ENCODE data around the gene LMNTD2. TPM values are rescaled to one million over a fixed set of nuclear protein-coding genes. Genes with fewer than 3 reads are reported as not detected.

The LMNTD2 gene
- total RNA-seq, 4 donors from 2014 or later: 1.3 to 5.9 (median 3.2) TPM

- no peak overlapping the region for H3K4me3 ChIP-seq
- 80 to 87% methylated on average over 20 to 23 of the region's 23 CpGs for WGBS, 2 donors
- no peak overlapping the region for H3K27ac ChIP-seq
- H3K27me3 ChIP-seq: no peaks in the 10 kb centered on the region
- no peak for TF ChIP-seq EP300 (IDR thresholded peaks at IDR 0.05)
- no peak for TF ChIP-seq POLR2A (IDR thresholded peaks at IDR 0.05)
- no peak for DNase-seq (ENCODE audit: low spot score in 2 of 2)
- no peaks in the 10 kb centered on the region for H3K9me3 ChIP-seq
- peaks cover 0 to 42% (median 0%) of the 10 kb centered on the region in 3 donors for H3K36me3 ChIP-seq
- peaks cover 0 to 41% (median 27%) of the 10 kb centered on the region in 4 donors for H3K4me1 ChIP-seq
Observed at GRCh38 chr11:532527-532985, 28.0 kb downstream of the LMNTD2 start.

- peaks cover 0 to 36% (median 22%) of the 10 kb centered on the region in 4 donors for H3K4me1 ChIP-seq
- H3K4me3 ChIP-seq: no peak overlapping the region
- H3K27me3 ChIP-seq: no peaks in the 10 kb centered on the region
- H3K36me3 ChIP-seq: peaks cover 0 to 42% (median 0%) of the 10 kb centered on the region in 3 donors
- no peak overlapping the region for H3K27ac ChIP-seq
- 89% methylated on average over 16 of the region's 18 CpGs for WGBS, 2 donors
- no peak for DNase-seq (ENCODE audit: low spot score in 2 of 2)
- no peaks in the 10 kb centered on the region for H3K9me3 ChIP-seq
- TF ChIP-seq CTCF (IDR thresholded peaks at IDR 0.05) (no peak), EP300 (IDR thresholded peaks at IDR 0.05) (no peak), POLR2A (IDR thresholded peaks at IDR 0.05) (no peak)
Observed at GRCh38 chr11:531919-532526, 28.5 kb downstream of the LMNTD2 start.

- peaks cover 0 to 27% (median 13%) of the 10 kb centered on the region in 4 donors for H3K4me1 ChIP-seq
- no peaks in the 10 kb centered on the region for H3K9me3 ChIP-seq
- WGBS, 2 donors: 82 to 84% methylated on average over 16 to 27 of the region's 28 CpGs
- no peak for DNase-seq (ENCODE audit: low spot score in 2 of 2)
- H3K4me3 ChIP-seq: no peak overlapping the region
- no peaks in the 10 kb centered on the region for H3K27me3 ChIP-seq
- no peak overlapping the region for H3K27ac ChIP-seq
- peaks cover 0 to 42% (median 0%) of the 10 kb centered on the region in 3 donors for H3K36me3 ChIP-seq
- TF ChIP-seq CTCF (IDR thresholded peaks at IDR 0.05): no peak
- TF ChIP-seq EP300 (IDR thresholded peaks at IDR 0.05): no peak
- TF ChIP-seq POLR2A (IDR thresholded peaks at IDR 0.05): no peak
Observed at GRCh38 chr11:530960-531831, 29.3 kb downstream of the LMNTD2 start.

GRCh38 chr11:529728-530411, 30.7 kb downstream of the LMNTD2 start:
- Histone ChIP-seq H3K4me1 (peaks cover 0 to 23% (median 9%) of the 10 kb centered on the region in 4 donors), H3K9me3 (no peaks in the 10 kb centered on the region), H3K4me3 (no peak overlapping the region), H3K36me3 (peaks cover 0 to 42% (median 0%) of the 10 kb centered on the region in 3 donors), H3K27ac (no peak overlapping the region), H3K27me3 (no peaks in the 10 kb centered on the region)
- WGBS, 2 donors: 65 to 74% methylated on average over 11 to 13 of the region's 18 CpGs
- TF ChIP-seq CTCF (IDR thresholded peaks at IDR 0.05) (no peak), POLR2A (IDR thresholded peaks at IDR 0.05) (no peak), EP300 (IDR thresholded peaks at IDR 0.05) (no peak)
- no peak for DNase-seq (ENCODE audit: low spot score in 2 of 2)

All from tibial nerve (tissue), 4 donors.